Psoas muscle (tissue), 8 donors: ENCODE measurements around the gene TNFRSF1B. TPM values are rescaled to one million over a fixed set of nuclear protein-coding genes. Genes with fewer than 3 reads are reported as not detected.

ENCODE experiments used
- ATAC-seq, 4 donors: fragments of 200-7000 bp; cut with Tn5 transposase; one replicate each; pipeline ENCODE4 v1.9.1; 2020; ENCODE audit warnings: moderate library complexity in 3 of 4, mild to moderate bottlenecking in 2 of 4
- DNase-seq, 2 donors: peaks; one replicate each; pipeline ENCODE4 v3.0.0-alpha.2; 2020
- H3K27ac ChIP-seq: fragments of 200-600 bp; one replicate; pipeline ENCODE4 v1.8.0; 2022
- H3K27me3 ChIP-seq, 3 donors: fragments of 200-600 bp in 1 of 3; one replicate each; pipeline versions ENCODE4 v1.6.1 to v1.8.0; 2013 to 2022; ENCODE audit warnings: low read length in 2 of 3, mild to moderate bottlenecking in 2 of 3, moderate library complexity in 1 of 3; ENCODE audit not compliant: insufficient read depth in 3 of 3
- H3K36me3 ChIP-seq, 2 donors: fragments of 200-600 bp in 1 of 2; one replicate each; pipeline versions ENCODE4 v1.6.1 to v1.8.0; 2013 to 2022; ENCODE audit warnings: low read depth in 1 of 2, mild to moderate bottlenecking in 1 of 2, moderate library complexity in 1 of 2; ENCODE audit not compliant: insufficient read depth in 1 of 2
- H3K4me1 ChIP-seq: fragments of 200-600 bp; one replicate; pipeline ENCODE4 v1.8.0; 2022
- H3K4me3 ChIP-seq: fragments of 200-600 bp; one replicate; pipeline ENCODE4 v1.8.0; 2022; ENCODE audit warnings: mild to moderate bottlenecking
- H3K9me3 ChIP-seq: fragments of 200-600 bp; one replicate; pipeline ENCODE4 v1.8.0; 2022
- WGBS, 3 donors: extraction: QIAGEN DNeasy Blood & Tissue Kit; methylation state at CpG; one replicate each; pipeline versions ENCODE4 v1.1.6 to v1.1.7; 2013; 5-methylcytosine and 5-hydroxymethylcytosine counted together
- intact Hi-C, 2 donors: fragments of 100-400 bp; cut with DNase I; formaldehyde crosslinking; loops; one replicate each; pipeline versions ENCODE4 v1.11.0 to v1.14.2; 2022
- polyA plus RNA-seq, 3 donors: library from polyadenylated mRNA; stranded (reverse); fragments of 200-250 nt; gene quantifications; one replicate each; pipeline ENCODE4 v1.2.3, GENCODE V29; 2013
- total RNA-seq, 4 donors: library from RNA; stranded (reverse); fragmentation: NEBNext Ultra II Directional in 2 of 4; extraction: Animal tissue kit (Norgen Biotek cat#: 25700) in 2 of 4; gene quantifications; one replicate each; pipeline versions ENCODE4 v1.2.1 to v1.2.4, GENCODE V29; 2021 to 2023
- TF ChIP-seq, protein P1 (sequence below): fragments of 200-600 bp; IDR thresholded peaks from one replicate; pipeline ENCODE4 v1.8.0; 2022; ENCODE audit warnings: antibody characterized with exemption
- donor health status: healthy with polysubstance abuse.
- donor health status: DM: no; HTN: no; CAD: no; lungs with moderate emphysema.
- donor health status: Bipolar disorder and iron deficiency.
- donor health status: healthy.
- donor health status: DM: yes; HTN: yes; CAD: no.
- donor health status: DM: no; HTN: no; CAD: no.
- donor health status: DM: no; HTN: no; CAD: no.
- donor health status: DM: yes; HTN: yes; CAD: no.

The TNFRSF1B gene
- total and polyA plus RNA-seq, 7 donors = 5.1 to 12.8 (median 7.6) TPM

DNA sequence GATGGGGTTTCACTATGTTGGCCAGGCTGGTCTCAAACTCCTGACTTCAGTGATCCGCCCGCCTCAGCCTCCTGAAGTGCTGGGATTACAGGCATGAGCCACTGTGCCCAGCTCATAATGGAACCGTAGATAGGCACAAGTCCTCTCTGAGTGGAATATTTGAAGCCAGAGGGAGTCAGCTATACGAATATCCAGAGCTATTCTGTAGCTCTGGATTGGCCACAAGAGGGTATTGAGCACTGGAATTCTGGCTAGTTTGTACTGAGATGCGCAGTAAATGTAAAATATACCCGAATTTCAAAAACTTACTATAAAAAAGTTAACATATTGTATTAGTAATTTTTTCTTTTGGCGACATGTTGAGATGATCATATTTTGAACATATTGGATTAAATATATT lies 62.2 kb downstream of the TNFRSF1B start:
- intact Hi-C loops = no loop called here
- H3K27me3 ChIP-seq = no peaks in the 10 kb centered on the region
- TF ChIP-seq, protein P1, sequence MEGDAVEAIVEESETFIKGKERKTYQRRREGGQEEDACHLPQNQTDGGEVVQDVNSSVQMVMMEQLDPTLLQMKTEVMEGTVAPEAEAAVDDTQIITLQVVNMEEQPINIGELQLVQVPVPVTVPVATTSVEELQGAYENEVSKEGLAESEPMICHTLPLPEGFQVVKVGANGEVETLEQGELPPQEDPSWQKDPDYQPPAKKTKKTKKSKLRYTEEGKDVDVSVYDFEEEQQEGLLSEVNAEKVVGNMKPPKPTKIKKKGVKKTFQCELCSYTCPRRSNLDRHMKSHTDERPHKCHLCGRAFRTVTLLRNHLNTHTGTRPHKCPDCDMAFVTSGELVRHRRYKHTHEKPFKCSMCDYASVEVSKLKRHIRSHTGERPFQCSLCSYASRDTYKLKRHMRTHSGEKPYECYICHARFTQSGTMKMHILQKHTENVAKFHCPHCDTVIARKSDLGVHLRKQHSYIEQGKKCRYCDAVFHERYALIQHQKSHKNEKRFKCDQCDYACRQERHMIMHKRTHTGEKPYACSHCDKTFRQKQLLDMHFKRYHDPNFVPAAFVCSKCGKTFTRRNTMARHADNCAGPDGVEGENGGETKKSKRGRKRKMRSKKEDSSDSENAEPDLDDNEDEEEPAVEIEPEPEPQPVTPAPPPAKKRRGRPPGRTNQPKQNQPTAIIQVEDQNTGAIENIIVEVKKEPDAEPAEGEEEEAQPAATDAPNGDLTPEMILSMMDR = no peak
- H3K36me3 ChIP-seq = peaks cover 0 to 3% of the 10 kb centered on the region in 2 donors
- WGBS, 3 donors = 81 to 84% (median 81%) methylated on average over 7 of the region's 7 CpGs
- no peaks in the 10 kb centered on the region for H3K9me3 ChIP-seq
- H3K4me1 ChIP-seq = peaks cover 13% of the 10 kb centered on the region
- no peak overlapping the region for H3K4me3 ChIP-seq
- ATAC-seq = no peak
- no peak for DNase-seq
- no peak overlapping the region for H3K27ac ChIP-seq

DNA sequence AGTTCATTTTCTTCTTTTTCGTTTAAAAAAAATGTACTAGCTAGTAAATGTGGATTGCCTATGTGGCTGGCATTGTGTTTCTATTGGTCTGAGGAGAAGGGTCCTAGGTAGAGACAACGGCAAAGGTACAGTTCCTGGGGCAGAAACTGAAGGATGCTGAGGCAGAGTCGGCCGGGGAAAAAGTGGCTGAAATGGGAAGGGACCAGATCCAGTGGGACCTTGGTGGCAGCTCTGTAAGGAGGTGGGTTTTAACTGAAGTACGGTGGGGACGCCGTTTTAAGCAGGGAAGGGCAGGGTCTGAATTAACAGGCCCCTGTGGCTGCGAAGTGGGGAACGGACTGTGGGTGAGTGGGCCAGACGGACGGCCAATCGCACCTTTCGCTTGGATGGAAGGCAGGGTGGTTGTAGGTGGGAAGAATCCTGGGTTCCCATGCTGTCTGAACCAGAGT lies 62.6 kb downstream of the TNFRSF1B start:
- ATAC-seq (peak in 1 of 4 donors; percentile 1), DNase-seq (no peak)
- H3K27me3 ChIP-seq = no peaks in the 10 kb centered on the region
- H3K4me3 ChIP-seq = peak overlapping the region; percentile 98
- H3K9me3 ChIP-seq = no peaks in the 10 kb centered on the region
- H3K27ac ChIP-seq = peak overlapping the region; percentile 96
- TF ChIP-seq, protein P1 = no peak
- 55 to 61% (median 58%) methylated on average over 13 of the region's 13 CpGs for WGBS, 3 donors
- H3K36me3 ChIP-seq = peaks cover 0 to 7% of the 10 kb centered on the region in 2 donors
- peaks cover 13% of the 10 kb centered on the region for H3K4me1 ChIP-seq
- intact Hi-C loops = no loop called here

DNA sequence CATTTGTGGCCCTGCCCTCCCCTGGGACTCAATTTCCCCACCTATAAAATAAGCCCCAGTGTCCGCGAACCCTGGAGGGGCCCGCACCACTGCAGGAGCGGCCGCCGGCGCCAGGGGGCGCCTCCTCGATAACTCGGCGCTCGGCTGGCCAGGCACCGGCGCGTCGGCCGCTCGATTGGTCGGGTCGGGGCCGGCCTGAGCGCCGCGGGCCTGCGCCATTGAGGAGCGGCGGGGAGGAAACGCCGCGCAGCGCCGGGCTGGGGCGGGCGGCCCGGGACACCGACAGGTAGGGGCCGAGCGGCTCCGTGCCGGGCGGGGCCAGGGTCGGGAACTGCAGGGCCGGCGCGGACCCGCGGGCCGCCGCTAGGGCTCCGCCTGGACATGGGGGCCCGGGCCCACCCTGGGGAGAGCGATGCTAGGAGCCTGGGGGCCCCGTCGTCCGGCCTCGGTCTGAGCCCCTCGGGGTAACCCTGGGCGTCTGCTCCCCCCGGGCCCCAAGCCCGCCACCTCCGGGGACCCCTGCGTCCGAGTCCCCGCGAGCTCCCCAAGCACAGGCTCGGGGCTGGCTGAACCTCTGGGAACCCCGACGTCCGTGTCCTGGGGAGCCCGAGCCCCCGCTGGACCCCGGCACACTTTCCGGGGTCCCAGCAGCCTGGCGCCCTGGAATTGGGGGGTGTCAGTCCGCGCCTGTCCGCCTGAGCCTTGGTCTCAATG lies 63.2 kb downstream of the TNFRSF1B start, which contains the start of gene VPS13D:
TSS of gene VPS13D (plus strand) at position 196 of the 714 bp plus-strand sequence. CDS start 4,237 bp downstream, outside the sequence.
- H3K4me1 ChIP-seq = peaks cover 13% of the 10 kb centered on the region
- WGBS, 3 donors = 0 to 1% (median 1%) methylated on average over 34 to 77 of the region's 77 CpGs
- H3K27me3 ChIP-seq = no peaks in the 10 kb centered on the region
- peak within 1 kb of the TSS; percentile 96 for H3K27ac ChIP-seq
- TF ChIP-seq, protein P1 = peak; percentile 89
- H3K9me3 ChIP-seq = no peaks in the 10 kb centered on the region
- H3K36me3 ChIP-seq = peaks cover 0 to 13% of the 10 kb centered on the region in 2 donors
- intact Hi-C loops = no loop called here
- ATAC-seq (peak; percentile 78 to 82 (median 80)), DNase-seq (peak; percentile 88 to 93)
- H3K4me3 ChIP-seq = peak within 1 kb of the TSS; percentile 98

DNA sequence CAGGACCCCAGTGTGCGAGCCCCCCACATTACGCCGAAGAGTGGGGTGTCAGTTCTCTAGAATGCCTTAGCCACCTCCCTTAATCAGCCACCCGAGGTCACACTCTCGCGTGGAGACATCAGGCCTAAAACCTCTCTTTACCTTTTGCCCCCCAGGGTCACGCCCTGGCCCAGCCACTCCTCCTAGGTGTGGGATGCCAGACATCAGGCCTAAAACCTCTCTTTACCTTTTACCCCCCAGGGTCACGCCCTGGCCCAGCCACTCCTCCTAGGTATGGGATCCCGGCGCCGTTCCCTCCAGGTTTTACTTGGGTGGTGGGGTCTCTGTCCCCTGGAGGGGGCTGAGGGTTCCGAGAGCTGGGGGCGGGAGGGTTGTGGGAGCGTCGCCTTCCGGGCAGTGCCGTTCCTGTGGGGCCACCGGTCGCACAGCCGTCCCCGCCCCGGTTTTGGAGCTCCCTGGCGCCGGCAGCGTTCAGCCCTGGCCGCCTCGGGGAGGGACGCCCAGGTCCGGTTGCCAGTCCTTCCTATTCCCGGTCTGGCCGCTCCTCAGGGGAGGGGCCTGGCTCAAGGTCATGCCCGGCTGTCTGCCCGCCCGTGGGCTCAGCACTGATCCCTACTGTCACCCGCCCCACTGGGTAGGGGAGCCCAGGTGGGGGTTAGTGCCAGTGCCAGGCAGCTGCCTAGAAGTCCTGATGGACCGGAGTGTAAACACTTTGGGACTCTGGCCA lies 63.9 kb downstream of the TNFRSF1B start:
- peaks cover 13% of the 10 kb centered on the region for H3K4me1 ChIP-seq
- peak overlapping the region; percentile 98 for H3K4me3 ChIP-seq
- WGBS, 3 donors = 0 to 1% (median 1%) methylated on average over 35 to 36 of the region's 36 CpGs
- DNase-seq = peak; percentile 72 to 86
- no peaks in the 10 kb centered on the region for H3K27me3 ChIP-seq
- peak overlapping the region; percentile 96 for H3K27ac ChIP-seq
- ATAC-seq = peak; percentile 80 to 85 (median 81)
- no peaks in the 10 kb centered on the region for H3K9me3 ChIP-seq
- TF ChIP-seq, protein P1 = no peak
- H3K36me3 ChIP-seq = peaks cover 0 to 20% of the 10 kb centered on the region in 2 donors
- intact Hi-C loops = no loop called here
